DMS114 treated with DMSO at 0.1 percent for 48 hours (cell line): ENCODE measurements around the gene ACAP3.
"Not testable (repeated sequence)": the region's sequence is repeated elsewhere in the genome, so short reads cannot be mapped to it uniquely, and the experiment has no call there.

Source experiments
- DNase-seq: peaks from one replicate; lab custom pipeline; 2025; ENCODE audit not compliant: unreplicated experiment; lab: John Stamatoyannopoulos, UW

ACAP3 gene

DNA sequence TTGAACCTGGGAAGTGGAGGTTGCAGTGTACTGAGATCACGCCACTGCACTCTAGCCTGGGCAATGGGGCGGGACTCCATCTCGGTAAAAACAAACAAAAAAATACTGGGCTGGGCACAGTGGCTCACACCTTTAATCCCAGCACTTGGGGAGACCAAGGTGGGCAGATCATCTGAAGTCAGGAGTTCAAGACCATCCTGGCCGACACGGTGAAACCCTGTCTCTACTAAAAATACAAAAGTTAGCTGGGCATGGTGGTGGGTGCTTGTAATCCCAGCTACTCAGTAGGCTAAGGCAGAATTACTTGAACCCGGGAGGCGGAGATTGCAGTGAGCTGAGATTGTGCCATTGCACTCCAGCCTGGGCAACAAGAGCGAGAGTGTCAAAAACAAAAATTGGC lies 8.5 kb upstream of the ACAP3 start:
- DNase-seq = not testable (repeated sequence)

DNA sequence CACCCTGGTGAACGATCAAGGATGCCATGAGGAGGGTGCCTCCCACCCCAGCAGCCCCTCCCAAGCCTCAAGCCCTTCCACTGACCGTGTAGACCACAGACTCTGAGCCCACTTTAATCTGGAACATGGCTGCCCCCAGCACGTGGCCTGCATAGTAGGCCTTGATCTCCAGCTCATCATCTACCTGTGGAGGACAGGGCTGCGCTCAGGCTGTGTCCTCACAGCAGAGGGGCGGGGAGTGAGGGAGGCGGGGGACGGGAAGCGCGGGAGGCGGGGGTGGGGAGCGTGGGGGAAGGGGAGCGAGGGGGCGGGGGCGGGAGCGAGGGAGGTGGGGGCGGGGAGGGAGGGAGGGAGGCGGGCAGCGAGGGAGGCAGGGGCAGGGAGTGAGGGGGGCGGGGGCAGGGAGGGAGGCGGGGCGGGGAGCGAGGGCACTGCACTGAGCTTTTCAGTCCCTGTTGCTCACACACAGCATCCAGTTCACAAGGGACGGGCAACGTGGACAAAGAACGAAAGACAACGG lies 7.8 kb upstream of the ACAP3 start:
- no peak for DNase-seq

DNA sequence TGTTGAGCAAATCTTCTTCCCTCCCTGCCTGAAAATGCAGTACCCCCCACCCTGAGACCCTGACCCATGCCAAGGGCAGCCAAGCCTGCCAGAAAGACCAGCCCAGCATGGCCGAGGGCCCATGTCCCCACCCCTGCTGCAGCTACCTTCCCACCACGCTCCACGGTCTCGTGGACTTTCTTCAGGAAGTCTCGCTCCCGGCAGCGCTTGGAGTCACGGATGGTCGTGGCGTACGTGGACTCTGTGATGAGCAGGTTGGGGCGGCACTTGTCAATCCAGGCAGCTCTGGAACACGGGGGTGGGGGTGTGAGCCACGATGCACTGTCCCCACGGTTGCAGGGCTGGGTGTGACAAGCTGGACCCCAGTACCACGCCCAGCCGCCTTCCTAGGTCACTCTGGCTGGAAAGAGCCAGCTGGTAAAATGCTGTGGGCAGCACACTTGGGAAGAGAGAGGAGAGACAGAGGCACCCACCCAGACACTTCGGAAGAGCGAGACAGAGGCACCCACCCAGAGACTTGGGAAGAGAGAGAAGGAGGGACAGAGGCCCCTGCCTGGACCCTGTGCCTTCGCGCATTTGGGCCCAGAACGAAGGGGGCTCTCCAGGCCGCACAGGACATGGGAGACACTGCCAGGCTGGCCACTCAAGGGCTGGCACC lies 7.1 kb upstream of the ACAP3 start:
- DNase-seq = no peak

DNA sequence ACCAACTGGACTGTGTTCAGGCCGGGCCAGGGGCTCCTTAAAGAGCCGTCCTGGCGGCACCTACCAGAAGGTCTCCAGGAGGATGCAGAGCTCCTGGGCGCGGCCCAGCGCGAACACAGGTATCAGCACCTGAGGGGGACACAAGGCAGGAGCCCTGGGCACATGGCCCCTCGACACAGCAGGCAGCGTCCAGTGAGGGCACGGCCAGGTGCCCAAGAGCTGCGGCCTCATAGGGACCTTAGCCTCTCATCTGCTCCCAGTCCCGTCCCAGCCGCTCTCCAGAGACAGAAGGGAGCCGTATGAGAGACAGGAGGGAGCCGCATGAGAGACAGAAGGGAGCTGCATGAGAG lies 6.5 kb upstream of the ACAP3 start:
- no peak for DNase-seq

DNA sequence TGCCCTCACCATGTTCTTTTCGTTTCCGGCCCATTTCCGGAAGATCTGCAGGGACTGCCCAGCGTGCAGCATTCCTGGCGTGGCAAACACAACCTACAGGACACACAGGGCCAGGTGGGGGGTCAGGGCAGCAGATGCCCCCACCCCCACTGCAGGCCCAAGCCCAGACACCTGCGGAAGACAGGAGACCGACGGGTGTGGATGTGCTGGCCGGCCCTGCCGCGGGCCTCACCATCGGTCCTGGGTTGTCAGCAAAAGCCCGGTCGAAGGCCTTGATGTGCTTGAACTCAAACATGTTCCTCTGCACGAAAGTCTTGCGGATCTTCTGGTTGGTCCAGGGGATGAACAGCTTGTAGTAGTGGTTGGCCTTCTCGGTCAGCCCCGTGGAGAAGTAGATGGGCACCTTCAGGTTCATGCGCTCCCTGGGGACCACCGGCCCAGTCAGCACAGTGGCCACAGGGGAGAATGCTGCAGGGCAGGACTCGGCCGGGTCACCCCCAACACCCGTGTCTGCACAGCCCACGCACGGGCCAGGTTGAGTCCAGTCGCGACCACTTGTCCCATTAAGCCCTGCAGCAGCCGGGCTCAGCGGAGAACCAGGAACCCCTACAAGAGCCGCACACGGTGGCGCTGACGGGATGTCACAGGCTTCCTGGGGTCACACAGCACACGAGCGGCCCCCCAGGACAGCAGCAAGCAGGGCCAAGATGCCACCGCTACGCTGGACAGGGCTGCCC lies 5.9 kb upstream of the ACAP3 start:
- DNase-seq = no peak

DNA sequence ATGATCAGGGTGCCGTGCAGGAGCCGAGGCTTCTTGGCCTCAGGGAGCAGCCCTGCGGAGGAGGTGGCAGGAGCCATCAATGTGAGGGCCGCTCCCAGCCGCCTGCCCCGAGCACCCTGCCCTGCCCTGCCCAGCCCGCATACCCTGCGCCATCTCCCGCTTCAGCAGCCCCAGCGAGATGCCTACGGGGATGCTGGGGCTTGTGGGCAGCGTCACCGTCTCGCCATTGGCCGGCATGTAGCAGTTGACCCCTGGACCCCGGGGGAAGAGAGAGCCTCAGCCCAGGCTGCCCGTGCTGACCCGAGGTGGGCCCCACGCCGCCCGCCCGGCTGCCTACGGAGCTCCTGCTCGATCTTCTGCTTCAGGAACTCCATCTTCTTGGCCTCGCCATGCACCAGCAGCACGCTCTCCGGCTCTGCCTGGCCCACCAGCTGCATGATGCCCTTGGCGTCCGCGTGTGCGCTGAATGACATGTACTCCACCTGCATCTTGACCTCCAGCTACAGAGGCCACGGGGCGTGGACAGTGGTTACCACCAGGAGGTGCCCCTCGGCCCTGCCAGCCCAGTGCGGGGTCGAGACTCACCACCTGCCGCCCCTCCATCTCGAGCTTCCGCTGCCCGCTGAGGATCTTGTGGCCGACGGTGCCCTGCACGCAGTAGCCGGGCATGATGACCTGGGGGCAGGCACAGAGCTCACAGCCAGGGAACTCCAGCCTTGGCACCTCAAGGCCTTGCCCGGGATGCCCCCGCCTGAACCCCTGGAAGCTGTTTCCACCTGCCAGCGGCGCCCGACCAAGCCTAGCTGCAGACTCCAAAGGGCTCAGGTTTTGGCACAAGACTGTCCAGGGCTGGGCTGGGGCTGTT lies 5.0 kb upstream of the ACAP3 start:
- DNase-seq = no peak

DNA sequence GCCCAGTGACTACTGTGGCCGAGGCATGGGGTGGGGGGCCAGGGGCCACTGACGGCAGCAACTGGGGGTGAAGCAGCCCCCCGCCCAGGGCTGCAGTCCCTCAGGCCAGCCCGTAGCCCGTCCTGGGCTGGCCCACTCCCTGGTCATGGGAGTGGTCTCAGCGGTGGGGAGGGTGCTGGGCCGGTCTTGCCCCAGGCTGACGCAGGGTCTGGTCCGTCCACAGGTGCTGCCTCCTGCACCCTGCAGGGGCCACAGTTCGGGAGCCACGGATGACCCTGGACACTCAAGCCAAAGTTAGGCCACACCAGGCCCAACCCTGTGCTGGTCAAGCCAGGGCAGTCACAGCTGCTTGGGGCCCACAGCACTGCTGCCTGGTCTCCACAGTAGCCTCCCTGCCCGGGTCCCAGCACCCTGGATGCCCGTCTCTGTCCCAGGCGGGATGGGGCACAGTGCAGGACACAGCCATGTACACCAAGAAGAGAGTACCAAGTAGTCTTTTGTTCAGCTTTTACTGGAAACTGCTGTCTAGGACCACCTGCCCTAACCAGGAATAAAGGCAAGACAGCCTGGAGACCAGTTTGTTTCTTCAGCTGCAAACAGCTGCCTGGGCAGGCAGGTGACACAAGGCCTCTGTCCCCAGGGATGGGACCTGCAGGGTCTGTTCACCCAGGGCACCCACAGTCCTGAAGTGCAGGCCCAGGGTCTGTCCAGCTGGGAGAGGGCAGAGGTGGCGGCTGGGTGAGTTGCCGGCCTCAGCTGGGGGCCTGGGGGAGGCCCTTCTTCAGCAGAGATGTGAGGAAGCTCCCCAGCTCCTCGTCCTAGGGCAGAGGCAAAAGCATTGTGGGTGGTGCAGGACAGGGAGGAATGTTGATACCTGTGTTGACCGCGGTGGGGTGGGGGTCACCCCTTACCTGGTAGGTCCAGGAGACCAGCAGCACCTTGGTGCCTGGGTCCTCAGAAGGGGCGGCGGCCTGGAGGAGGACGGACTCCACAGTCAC lies 3.7 kb upstream of the ACAP3 start:
- no peak for DNase-seq

DNA sequence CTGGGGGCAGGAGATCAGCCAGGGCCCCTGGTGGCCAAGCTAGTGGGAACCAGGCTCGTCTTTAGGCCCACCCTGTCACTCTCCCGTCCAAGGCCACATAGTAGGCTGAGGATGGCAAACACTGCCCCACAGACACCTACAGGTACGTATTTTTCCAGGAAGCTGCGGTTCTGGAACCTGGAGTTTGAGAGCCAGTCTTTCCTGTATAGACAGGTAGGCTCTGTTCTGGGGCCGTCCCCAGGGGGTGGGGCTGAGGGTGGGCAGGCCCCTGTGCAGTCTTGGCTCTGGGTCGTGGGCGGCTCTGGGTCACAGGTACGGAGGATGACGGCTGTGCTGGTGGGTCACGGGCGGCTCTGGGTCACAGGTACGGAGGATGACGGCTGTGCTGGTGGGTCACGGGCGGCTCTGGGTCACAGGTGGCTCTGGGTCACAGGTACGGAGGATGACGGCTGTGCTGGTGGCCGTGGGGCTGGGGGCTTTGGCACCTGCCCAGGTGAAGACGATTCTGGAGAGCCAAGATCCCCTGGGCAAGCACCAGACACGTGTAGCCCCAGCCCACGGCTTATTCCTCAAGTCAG lies 2.8 kb upstream of the ACAP3 start:
- no peak for DNase-seq

DNA sequence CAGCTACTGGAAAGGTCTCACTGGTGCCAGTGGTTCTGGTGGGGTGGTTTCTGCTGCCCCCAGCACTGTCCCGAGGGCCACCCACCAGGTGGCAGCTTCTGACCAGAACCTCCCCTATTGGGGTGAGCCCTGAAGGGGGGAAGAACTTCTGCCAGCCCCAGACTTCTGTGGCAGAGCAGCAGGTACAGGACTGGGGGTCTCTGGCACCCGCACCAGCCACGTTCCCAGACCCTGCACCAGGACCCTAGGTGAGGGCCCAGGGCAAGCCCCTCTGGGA lies 2.3 kb upstream of the ACAP3 start:
- DNase-seq = no peak

DNA sequence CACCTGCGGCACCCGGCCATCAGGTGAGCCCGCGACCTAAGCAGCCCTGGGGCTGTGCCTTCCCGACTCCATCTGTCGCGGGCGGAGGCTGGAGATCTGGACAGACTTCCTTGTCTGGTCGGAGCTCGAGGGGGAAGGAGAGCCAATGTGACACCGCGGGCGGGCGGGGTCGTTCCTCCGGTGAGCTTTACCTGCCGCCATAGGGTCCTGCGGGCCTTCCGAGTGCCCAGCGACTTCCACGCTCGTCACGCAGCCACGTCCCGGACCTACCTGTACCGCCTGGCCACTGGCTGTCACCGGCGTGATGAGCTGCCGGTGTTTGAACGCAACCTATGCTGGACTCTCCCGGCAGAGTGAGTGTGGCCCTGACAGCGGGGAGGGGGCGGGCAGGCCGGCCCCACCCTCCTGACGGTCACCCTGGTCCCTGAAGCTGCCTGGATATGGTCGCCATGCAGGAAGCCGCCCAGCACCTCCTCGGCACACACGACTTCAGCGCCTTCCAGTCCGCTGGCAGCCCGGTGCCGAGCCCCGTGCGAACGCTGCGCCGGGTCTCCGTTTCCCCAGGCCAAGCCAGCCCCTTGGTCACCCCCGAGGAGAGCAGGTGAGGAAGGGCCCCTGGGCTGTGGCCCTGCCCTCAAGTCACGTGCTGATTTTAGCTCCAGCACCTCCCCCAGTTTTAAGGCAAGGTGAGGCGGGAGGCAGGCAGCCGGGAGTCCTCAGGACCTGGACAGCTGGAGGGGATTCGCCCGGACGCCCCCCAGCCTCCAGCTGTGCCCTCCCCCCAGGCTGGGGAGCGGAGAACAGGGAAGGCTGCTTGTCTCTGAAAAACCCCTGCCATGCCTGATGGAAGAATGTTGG lies 1.8 kb upstream of the ACAP3 start:
- DNase-seq = no peak

DNA sequence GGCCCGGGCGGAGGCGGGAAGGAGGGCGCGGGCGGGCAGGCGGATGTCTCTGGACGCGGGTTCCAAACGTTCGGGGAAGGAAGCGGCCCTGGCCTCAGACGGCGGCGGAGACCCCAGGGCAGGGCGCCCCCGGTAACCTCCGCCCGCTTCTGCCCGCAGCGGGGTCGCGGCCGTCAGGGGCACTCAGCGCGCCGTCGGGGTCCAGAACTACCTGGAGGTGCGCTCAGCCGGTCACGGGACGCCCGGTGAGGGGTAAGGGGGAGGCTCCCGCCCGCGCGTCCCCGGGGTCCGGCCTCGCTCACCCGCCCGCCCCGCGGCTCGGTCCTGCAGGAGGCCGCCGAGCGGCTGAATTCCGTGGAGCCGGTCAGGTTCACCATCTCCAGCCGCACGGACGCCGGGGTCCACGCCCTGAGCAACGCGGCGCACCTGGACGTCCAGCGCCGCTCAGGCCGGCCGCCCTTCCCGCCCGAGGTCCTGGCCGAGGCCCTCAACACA lies 1.1 kb upstream of the ACAP3 start:
- DNase-seq = no peak

DNA sequence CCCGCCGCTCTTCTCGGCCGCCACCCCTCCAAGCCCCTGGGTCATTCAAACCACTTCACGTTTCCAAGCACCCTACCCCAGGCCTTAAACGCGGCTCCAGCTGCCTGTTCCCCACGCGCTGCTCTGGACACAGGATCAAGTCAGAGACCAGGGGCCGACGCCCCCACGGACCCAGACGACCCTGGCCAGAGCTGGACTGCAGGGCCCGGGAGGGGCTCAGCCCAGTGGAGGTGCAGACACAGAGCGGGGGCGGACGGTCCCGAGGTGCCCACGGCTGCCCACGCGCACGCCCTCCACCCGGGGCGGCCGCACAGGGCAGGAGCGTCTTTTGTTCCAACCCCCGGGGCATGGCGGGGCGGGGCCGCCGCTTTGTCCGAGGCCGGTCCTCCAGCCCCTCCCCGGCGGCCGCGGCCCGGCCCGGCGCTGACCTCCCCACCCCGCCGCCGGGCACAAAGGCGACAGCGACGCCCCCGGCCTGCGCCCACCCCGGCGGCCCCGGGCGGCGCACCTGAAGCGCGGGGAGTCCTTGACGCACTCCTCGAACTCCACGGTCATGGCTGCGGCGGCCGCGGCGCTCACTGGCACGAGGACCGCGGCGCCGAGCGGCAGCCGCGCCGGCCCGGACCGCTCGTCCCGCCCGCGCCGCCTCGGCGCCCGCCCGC lies 338 bp downstream of the ACAP3 start:
- DNase-seq = no peak

DNA sequence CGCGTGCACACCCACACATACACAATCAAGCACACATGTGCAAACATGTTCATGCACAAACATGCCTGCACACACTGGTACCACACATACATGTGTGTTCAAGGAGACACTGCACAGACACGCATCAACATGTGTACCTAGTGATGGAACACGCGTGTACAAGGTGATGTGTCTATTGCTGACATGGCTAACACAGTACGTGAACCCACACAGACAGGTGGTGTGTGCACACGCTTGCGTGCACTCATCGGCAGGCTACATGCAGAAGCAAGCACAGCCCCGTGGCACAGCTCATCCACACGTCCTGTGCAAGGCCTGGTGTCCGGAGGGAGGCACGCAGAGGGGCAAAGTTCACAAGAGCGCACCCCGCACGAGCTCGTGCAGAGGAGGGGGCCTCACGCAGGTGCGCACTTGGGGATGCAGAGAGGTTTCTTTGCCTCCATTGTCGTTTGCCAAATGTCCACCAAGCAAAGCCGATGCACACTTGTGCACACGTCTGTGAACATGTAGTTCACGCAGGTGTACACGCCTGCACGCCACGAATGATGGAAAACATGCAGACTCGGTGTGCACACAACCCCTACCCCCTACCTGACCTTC lies 969 bp downstream of the ACAP3 start:
- DNase-seq = no peak

DNA sequence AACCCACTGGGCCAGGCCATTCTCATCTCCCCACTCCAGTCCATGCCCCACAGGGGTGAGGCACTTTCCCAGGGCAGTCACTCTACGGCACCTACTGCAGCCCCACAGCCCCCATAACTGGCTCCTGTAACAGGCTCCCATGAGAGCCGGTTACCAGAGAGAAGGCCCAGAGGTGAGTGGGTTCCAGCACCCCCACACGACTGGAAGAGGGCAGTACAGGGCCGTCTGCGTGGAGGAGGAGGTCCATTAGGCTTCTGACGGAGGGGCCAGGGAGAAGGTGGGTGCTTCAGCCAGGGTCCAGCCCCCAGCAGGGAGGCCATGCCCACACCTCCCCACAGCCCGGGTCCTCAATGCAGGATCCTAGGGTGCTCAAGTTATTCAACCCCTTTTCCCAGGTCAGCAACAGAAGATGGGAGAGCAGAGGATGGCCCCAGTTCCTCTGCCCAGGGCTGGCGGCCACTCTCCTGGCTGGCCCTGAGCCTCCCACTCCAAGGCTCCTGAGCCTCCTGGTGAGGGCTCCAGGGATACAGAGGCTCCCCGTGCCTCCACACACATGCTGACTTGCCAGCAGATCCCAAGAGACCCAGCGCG lies 1.6 kb downstream of the ACAP3 start:
- no peak for DNase-seq

DNA sequence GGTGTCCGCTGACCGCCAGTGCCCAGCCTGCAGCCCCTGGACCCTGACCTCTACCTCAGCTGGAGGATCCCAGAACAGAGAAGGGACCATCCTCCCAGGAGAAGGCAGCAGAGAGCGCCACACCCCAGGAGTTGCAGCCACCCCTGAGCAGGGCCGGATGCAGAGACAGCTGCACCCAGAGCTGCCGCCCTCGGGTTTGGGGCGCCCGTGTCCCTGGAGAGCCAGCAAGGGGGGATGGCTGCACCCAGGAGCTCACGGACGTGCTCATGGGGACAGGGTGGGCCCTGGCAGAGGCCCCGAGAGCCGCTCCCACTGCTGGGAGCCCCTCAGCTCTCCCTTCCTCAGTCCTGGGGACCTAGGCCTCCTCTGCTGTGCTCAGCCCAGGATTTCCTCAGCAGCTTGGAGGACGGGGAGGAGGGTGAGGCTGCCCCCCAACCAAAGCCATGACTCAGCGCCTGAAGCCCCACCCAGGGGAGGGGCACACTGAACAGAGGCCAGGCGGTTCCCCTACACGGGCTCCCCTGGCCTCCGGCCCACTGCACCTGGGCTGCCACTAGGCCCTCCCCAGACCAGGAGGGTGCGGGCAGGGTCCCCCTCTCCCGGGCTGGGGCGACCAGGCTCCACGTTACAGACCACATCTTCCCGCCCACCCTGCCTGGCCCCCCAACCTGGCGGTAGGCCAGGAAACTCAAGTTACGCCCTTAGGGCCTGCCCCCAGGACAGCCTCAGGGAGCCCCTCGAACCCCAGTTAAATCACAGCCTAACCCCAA lies 2.2 kb downstream of the ACAP3 start:
- DNase-seq = no peak

DNA sequence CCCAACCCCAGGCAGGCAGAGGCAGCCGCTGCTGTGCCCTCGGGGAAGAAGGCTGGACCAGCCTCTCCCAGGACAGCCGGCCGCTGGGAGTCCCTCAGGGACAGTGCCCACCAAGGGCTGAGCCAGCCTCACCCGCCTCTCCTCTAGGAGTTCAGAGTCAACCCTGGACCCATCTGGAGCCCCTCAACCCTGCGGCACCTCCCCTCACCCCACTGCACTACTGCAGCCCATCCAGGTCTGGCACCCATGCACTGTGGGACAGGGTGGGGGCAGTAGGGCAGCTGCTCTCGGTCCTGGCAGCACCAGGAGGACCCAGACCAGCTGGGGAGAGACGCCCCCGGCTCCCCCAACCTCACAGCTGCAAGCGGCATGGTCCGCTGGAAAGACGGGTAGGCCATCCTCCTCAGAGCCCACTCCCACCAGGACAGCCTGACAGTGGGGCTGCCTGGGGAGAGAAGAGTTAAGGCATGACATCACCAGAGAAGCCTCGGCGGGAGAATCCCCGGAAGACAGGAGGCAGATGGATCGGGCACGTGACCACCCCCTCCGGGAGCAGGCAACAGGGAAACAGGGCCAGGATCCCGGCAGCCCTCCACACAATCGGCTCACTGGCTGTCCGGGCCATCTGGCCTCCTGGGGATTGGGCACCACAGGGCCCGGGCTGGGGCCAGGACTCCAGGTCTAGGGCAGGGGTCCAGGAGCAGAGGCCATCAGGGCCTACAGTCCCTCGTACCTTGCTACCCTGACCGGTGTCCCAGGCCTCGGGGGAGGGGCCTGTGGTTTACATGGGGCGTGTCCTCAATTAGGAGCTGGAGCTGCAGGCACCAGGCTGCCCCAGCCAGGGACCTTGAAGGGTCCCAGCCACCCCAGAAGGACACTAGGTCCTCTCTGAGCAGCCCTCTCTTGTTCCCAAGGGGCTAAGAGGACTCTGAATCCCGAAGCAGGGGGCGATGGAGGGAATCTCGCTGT lies 3.1 kb downstream of the ACAP3 start:
- DNase-seq = peak; percentile 31
